HCT116 (cell line): ENCODE measurements around the gene PLOD2. TPM values are rescaled to one million over a fixed set of nuclear protein-coding genes. Genes with fewer than 3 reads are reported as not detected.

Experiments used
- ATAC-seq: fragments of 200-7000 bp; cut with Tn5 transposase; 2 replicates; pipeline ENCODE4 v1.9.1; 2020; ENCODE audit warnings: mild to moderate bottlenecking, moderate library complexity
- BruUV-seq: library from RNA; stranded (reverse); fragments of 400-500 nt; replicated peaks from 2 replicates; lab custom pipeline; 2021; lab: Mats Ljungman, UMichigan
- CTCF ChIA-PET: fragments of 300-600 bp; sonication (Branson Sonifier 250); formaldehyde crosslinking; loops from one replicate; lab custom pipeline; 2021; ENCODE audit warnings: antibody characterized with exemption; lab: Charles Lee
- POLR2A ChIA-PET: fragments of 300-600, 350-600 bp; sonication (Branson Sonifier 250); formaldehyde crosslinking; loops from one replicate; lab custom pipeline; 2021; ENCODE audit warnings: antibody characterized with exemption; lab: Charles Lee
- RAD21 ChIA-PET, 2 experiments: fragments of 300-600 bp; sonication (Branson Sonifier 250); formaldehyde crosslinking; loops; one replicate each; lab custom pipeline; 2023; ENCODE audit warnings: low total read pairs in 2 of 2; ENCODE audit not compliant: uncharacterized antibody in 2 of 2, unreplicated experiment in 2 of 2, low non-redundant PET in 1 of 2; lab: Charles Lee
- DNase-seq: peaks from one replicate; pipeline ENCODE4 v3.0.0-alpha.2; 2010; ENCODE audit warnings: low read depth, low spot score
- H2AFZ ChIP-seq: fragments of 200-600 bp; shearing (Covaris generic), sonication (generic); 2 replicates; pipeline ENCODE4 v1.6.1; 2017; ENCODE audit warnings: low read depth, mixed run types, mixed read lengths, antibody characterized with exemption, low read length; ENCODE audit not compliant: poor library complexity, severe bottlenecking
- H3K27ac ChIP-seq: 2 replicates; pipeline ENCODE4 v1.5.1; 2012; ENCODE audit warnings: low read depth, low read length
- H3K27me3 ChIP-seq: fragments of 200-600 bp; sonication (generic); 2 replicates; pipeline ENCODE4 v1.6.1; 2016; ENCODE audit warnings: mixed run types, low read length, mixed read lengths; ENCODE audit not compliant: insufficient read depth
- H3K36me3 ChIP-seq, 2 experiments: fragments of 200-500 bp in 1 of 2; fragments of 200-600 bp in 1 of 2; sonication (Bioruptor generic) in 1 of 2; sonication (generic) in 1 of 2; 2 replicates each; pipeline versions ENCODE4 v1.5.1 to v1.6.1; 2014 to 2016; ENCODE audit warnings: low read length in 2 of 2, inconsistent platforms in 1 of 2, mixed read lengths in 1 of 2, mixed run types in 1 of 2; ENCODE audit not compliant: insufficient read depth in 2 of 2, control insufficient read depth in 1 of 2
- H3K4me1 ChIP-seq, 2 experiments: fragments of 200-600 bp in 1 of 2; sonication (generic) in 1 of 2; 2 replicates each; pipeline versions ENCODE4 v1.5.1 to v1.6.1; 2012 to 2017; ENCODE audit warnings: low read length in 2 of 2, inconsistent platforms in 1 of 2, mild to moderate bottlenecking in 1 of 2, mixed read lengths in 1 of 2, mixed run types in 1 of 2, moderate library complexity in 1 of 2; ENCODE audit not compliant: insufficient read depth in 2 of 2, control insufficient read depth in 1 of 2
- H3K4me2 ChIP-seq: fragments of 200-600 bp; sonication (generic); 2 replicates; pipeline ENCODE4 v1.6.1; 2017; ENCODE audit warnings: mixed run types, low read length, mixed read lengths
- H3K4me3 ChIP-seq, 2 experiments: fragments of 200-600 bp in 1 of 2; sonication (generic) in 1 of 2; replicated peaks in 1 of 2; 2 replicates each; pipeline ENCODE4 v1.5.1; 2011 to 2016; ENCODE audit warnings: low read length in 2 of 2, control low read depth in 1 of 2, low read depth in 1 of 2, mild to moderate bottlenecking in 1 of 2, mixed read lengths in 1 of 2, mixed run types in 1 of 2
- H3K79me2 ChIP-seq: fragments of 200-600 bp; sonication (generic); 2 replicates; pipeline ENCODE4 v1.6.1; 2017; ENCODE audit warnings: mild to moderate bottlenecking, mixed run types, low read length, moderate library complexity, mixed read lengths; ENCODE audit not compliant: insufficient read depth
- H3K9ac ChIP-seq: fragments of 200-600 bp; sonication (generic); 2 replicates; pipeline ENCODE4 v1.6.1; 2016; ENCODE audit warnings: low read length, mixed read lengths
- H3K9me2 ChIP-seq: fragments of 200-600 bp; sonication (generic), shearing (Covaris generic); 2 replicates; pipeline ENCODE4 v1.6.1; 2017; ENCODE audit warnings: mixed run types, mild to moderate bottlenecking, moderate library complexity; ENCODE audit not compliant: insufficient read depth
- H3K9me3 ChIP-seq, 2 experiments: fragments of 200-500 bp in 1 of 2; fragments of 200-600 bp in 1 of 2; sonication (Bioruptor generic) in 1 of 2; sonication (generic) in 1 of 2; 2 replicates each; pipeline ENCODE4 v1.6.1; 2014 to 2017; ENCODE audit warnings: low read length in 2 of 2, mixed read lengths in 2 of 2, inconsistent platforms in 1 of 2, low read depth in 1 of 2, mild to moderate bottlenecking in 1 of 2, mixed run types in 1 of 2, moderate library complexity in 1 of 2; ENCODE audit not compliant: control insufficient read depth in 1 of 2, insufficient read depth in 1 of 2
- H4K20me1 ChIP-seq: fragments of 200-600 bp; sonication (generic), shearing (Covaris generic); 2 replicates; pipeline ENCODE4 v1.6.1; 2017; ENCODE audit warnings: mixed run types, mild to moderate bottlenecking, moderate library complexity; ENCODE audit not compliant: insufficient read depth
- POLR2A ChIP-seq: IDR thresholded peaks from 2 replicates; pipeline ENCODE4 v1.7.0; 2011; ENCODE audit warnings: borderline replicate concordance; ENCODE audit not compliant: insufficient read depth, insufficient read length; ENCODE audit errors: extremely low read depth
- SRF ChIP-seq: IDR thresholded peaks from 2 replicates; pipeline ENCODE4 v1.6.1; 2012; ENCODE audit warnings: low read depth
- YY1 ChIP-seq: IDR thresholded peaks from 2 replicates; pipeline ENCODE4 v1.6.1; 2011; ENCODE audit warnings: low read length, low read depth, moderate library complexity, mild to moderate bottlenecking; ENCODE audit not compliant: insufficient replicate concordance; ENCODE audit errors: extremely low read depth
- intact Hi-C: fragments of 100-400 bp; cut with micrococcal nuclease; formaldehyde crosslinking; loops from 2 replicates; pipeline ENCODE4 v1.10.0; 2022
- total RNA-seq: library from RNA; stranded (reverse); gene quantifications from one replicate; pipeline ENCODE4 v1.2.1, GENCODE V29; 2021; ENCODE audit not compliant: unreplicated experiment
- TF ChIP-seq, protein P1 (sequence below): IDR thresholded peaks from 2 replicates; pipeline ENCODE4 v1.6.1; 2012; ENCODE audit warnings: low read depth

The PLOD2 gene
- total RNA-seq, 1 experiment from 2014 or later = 25.8 TPM

DNA sequence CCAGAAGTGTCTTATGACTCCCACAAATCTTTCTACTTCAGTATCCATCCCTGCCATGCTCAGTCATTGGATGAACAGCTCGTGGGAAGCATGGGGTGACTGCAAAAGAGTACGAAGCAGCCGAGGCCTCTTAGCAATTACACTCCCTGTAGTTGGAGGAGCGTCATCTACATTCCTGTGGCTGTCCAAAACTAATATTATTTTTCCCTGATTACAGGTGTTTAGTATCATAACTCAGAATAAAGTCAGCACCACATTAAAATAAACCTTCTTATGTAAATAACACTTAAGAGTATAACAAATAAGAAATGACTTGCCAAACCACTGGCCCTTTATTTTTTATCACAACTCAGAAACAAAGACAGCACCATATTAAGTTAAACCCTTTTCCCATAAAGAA, 141.5 kb downstream of the PLOD2 start:
- no peak overlapping the region for H2AFZ ChIP-seq
- H4K20me1 ChIP-seq = no peaks in the 10 kb centered on the region
- H3K4me3 ChIP-seq = no peak overlapping the region
- no peaks in the 10 kb centered on the region for H3K79me2 ChIP-seq
- no peaks in the 10 kb centered on the region for H3K4me1 ChIP-seq
- CTCF ChIA-PET = no interaction called here
- no peaks in the 10 kb centered on the region for H3K9me2 ChIP-seq
- no peak for ATAC-seq
- intact Hi-C loops = no loop called here
- H3K9me3 ChIP-seq = no peaks in the 10 kb centered on the region
- no peak overlapping the region for H3K9ac ChIP-seq
- DNase-seq = no peak
- no peak for TF ChIP-seq POLR2A
- TF ChIP-seq SRF = no peak
- TF ChIP-seq YY1 = no peak
- TF ChIP-seq, protein P1, sequence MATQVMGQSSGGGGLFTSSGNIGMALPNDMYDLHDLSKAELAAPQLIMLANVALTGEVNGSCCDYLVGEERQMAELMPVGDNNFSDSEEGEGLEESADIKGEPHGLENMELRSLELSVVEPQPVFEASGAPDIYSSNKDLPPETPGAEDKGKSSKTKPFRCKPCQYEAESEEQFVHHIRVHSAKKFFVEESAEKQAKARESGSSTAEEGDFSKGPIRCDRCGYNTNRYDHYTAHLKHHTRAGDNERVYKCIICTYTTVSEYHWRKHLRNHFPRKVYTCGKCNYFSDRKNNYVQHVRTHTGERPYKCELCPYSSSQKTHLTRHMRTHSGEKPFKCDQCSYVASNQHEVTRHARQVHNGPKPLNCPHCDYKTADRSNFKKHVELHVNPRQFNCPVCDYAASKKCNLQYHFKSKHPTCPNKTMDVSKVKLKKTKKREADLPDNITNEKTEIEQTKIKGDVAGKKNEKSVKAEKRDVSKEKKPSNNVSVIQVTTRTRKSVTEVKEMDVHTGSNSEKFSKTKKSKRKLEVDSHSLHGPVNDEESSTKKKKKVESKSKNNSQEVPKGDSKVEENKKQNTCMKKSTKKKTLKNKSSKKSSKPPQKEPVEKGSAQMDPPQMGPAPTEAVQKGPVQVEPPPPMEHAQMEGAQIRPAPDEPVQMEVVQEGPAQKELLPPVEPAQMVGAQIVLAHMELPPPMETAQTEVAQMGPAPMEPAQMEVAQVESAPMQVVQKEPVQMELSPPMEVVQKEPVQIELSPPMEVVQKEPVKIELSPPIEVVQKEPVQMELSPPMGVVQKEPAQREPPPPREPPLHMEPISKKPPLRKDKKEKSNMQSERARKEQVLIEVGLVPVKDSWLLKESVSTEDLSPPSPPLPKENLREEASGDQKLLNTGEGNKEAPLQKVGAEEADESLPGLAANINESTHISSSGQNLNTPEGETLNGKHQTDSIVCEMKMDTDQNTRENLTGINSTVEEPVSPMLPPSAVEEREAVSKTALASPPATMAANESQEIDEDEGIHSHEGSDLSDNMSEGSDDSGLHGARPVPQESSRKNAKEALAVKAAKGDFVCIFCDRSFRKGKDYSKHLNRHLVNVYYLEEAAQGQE = no peak
- H3K36me3 ChIP-seq = no peaks in the 10 kb centered on the region
- no peak overlapping the region for H3K4me2 ChIP-seq
- H3K27me3 ChIP-seq = no peaks in the 10 kb centered on the region
- POLR2A ChIA-PET = no interaction called here
- H3K27ac ChIP-seq = no peak overlapping the region
- RAD21 ChIA-PET = no interaction called here
- BruUV-seq = no TSS peak

Other genes starting within 250 kb of the PLOD2 start
- 4.1 TPM for gene PLSCR4, start 89.9 kb upstream of the PLOD2 start, total RNA-seq